RWPE2 (cell line): ENCODE results near the gene MTRF1L.

Experiments used
- ATAC-seq: fragments of 200-7000 bp; cut with Tn5 transposase; 3 replicates; pipeline ENCODE4 v1.9.1; 2021; ENCODE audit warnings: low read depth
- DNase-seq: peaks from one replicate; pipeline ENCODE4 v3.0.0-alpha.2; 2020; ENCODE audit warnings: low spot score
- H3K27ac ChIP-seq: fragments of 450-650 bp; 2 replicates; pipeline ENCODE4 v1.5.1; 2017; ENCODE audit warnings: mild to moderate bottlenecking; ENCODE audit not compliant: poor library complexity, severe bottlenecking
- H3K27me3 ChIP-seq: fragments of 250-450 bp; sonication (Bioruptor Pico); 2 replicates; pipeline ENCODE4 v1.5.1; 2021; ENCODE audit warnings: mild to moderate bottlenecking, moderate library complexity; ENCODE audit not compliant: insufficient read depth, poor library complexity, severe bottlenecking
- H3K36me3 ChIP-seq: fragments of 250-450 bp; sonication (Bioruptor Pico); 2 replicates; pipeline ENCODE4 v1.5.1; 2020; ENCODE audit warnings: low read depth, mild to moderate bottlenecking, moderate library complexity
- H3K4me1 ChIP-seq: fragments of 250-450 bp; sonication (Bioruptor Pico); 2 replicates; pipeline ENCODE4 v1.5.1; 2021; ENCODE audit warnings: mild to moderate bottlenecking, moderate library complexity; ENCODE audit not compliant: insufficient read depth, poor library complexity, severe bottlenecking
- H3K4me3 ChIP-seq: fragments of 250-450 bp; sonication (Bioruptor Pico); 2 replicates; pipeline ENCODE4 v1.5.1; 2021; ENCODE audit warnings: mild to moderate bottlenecking, moderate library complexity; ENCODE audit not compliant: severe bottlenecking
- H3K9me3 ChIP-seq: fragments of 250-450 bp; sonication (Bioruptor Pico); 2 replicates; pipeline ENCODE4 v1.5.1; 2021; ENCODE audit warnings: mild to moderate bottlenecking, moderate library complexity; ENCODE audit not compliant: severe bottlenecking
- CTCF ChIP-seq: fragments of 450-650 bp; IDR thresholded peaks from one replicate; pipeline ENCODE4 v1.5.1; 2017; ENCODE audit warnings: mild to moderate bottlenecking, moderate library complexity; ENCODE audit not compliant: poor library complexity, severe bottlenecking

Gene MTRF1L

DNA sequence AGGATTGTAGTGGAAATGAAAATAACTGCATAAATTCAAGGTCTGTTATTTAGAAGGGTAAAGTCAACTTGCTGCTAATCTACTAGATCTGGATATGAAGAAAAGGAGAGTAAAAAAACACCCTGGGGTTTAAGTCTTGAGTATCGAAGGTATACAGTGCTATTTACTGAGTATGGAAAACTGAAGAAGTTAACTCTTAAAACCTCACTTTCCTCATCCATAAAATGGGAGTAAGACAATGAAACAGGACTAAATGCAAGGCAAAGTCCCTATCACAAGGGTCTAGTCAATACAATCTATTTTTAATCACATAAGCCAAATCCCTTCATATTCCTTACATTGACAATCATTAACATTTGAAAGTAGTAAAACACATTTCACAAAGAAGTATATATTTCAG, 21.9 kb downstream of the MTRF1L start:
- Histone ChIP-seq H3K36me3 (peaks cover 65% of the 10 kb centered on the region), H3K9me3 (no peaks in the 10 kb centered on the region), H3K4me1 (peaks cover 41% of the 10 kb centered on the region), H3K27me3 (no peaks in the 10 kb centered on the region), H3K27ac (no peak overlapping the region), H3K4me3 (peak overlapping the region; percentile 87)
- DNase-seq (no peak), ATAC-seq (no peak)
- TF ChIP-seq CTCF = no peak

- DNase-seq (no peak), ATAC-seq (no peak)
- H3K27me3 ChIP-seq = no peaks in the 10 kb centered on the region
- no peak overlapping the region for H3K4me3 ChIP-seq
- H3K9me3 ChIP-seq = no peaks in the 10 kb centered on the region
- no peak overlapping the region for H3K27ac ChIP-seq
- no peak for TF ChIP-seq CTCF
- peaks cover 44% of the 10 kb centered on the region for H3K4me1 ChIP-seq
- peaks cover 75% of the 10 kb centered on the region for H3K36me3 ChIP-seq
Observed at GRCh38 chr6:152979116-152979515, 23.4 kb downstream of the MTRF1L start.

DNA sequence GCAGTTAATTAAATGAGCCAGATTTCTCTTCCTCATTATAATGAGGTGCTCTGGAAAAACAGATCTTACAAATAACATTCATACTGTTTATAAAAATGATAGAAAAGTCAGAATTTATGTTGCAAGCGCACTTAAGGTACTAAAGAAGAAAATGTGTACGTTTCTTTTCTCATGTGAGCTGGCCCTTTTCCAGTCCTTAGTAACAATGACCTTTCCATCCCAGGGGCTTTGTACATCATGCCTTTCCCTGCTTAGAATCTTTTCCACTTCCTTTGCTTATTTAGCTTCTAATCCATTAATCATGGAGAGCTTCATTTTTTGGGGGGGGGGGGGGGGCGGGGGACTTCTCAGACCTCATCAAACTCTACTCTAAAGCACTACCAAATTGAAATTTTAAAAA, 24.5 kb downstream of the MTRF1L start:
- no peak for TF ChIP-seq CTCF
- peaks cover 86% of the 10 kb centered on the region for H3K36me3 ChIP-seq

GRCh38 chr6:152977556-152977955, 25.0 kb downstream of the MTRF1L start:
- Histone ChIP-seq H3K4me1 (peaks cover 44% of the 10 kb centered on the region), H3K9me3 (no peaks in the 10 kb centered on the region), H3K4me3 (no peak overlapping the region), H3K27ac (no peak overlapping the region), H3K27me3 (no peaks in the 10 kb centered on the region), H3K36me3 (peaks cover 91% of the 10 kb centered on the region)
- TF ChIP-seq CTCF = no peak
- no peak for ATAC-seq
- DNase-seq = no peak

More for the DNA sequence above, 24.5 kb downstream of the MTRF1L start:
- Histone ChIP-seq H3K9me3 (no peaks in the 10 kb centered on the region), H3K4me3 (no peak overlapping the region), H3K27me3 (no peaks in the 10 kb centered on the region), H3K4me1 (peaks cover 44% of the 10 kb centered on the region), H3K27ac (no peak overlapping the region)
- DNase-seq (no peak), ATAC-seq (no peak)

DNA sequence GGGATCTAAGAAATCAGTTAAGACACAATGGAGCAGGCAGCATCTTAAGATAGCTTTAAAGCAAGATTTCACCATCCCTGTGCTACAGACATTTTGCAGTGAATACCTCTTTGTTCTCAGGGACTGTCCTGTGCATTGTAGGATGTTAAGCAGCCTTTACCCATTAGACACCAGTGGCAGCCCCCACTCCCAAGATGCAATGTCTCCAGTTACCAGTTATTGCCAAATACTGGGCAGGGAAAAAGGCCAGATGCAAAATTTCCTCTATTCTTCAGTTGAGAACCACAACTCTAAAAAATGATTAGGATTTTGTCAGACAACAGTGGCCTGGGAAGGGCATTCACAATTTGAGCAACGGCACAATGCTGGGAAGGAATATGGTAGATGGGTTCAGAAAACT, 25.8 kb downstream of the MTRF1L start:
- peaks cover 44% of the 10 kb centered on the region for H3K4me1 ChIP-seq
- ATAC-seq (no peak), DNase-seq (no peak)
- no peak overlapping the region for H3K4me3 ChIP-seq
- peaks cover 95% of the 10 kb centered on the region for H3K36me3 ChIP-seq
- H3K27ac ChIP-seq = no peak overlapping the region
- H3K27me3 ChIP-seq = no peaks in the 10 kb centered on the region
- no peaks in the 10 kb centered on the region for H3K9me3 ChIP-seq
- TF ChIP-seq CTCF = no peak
